B cell (primary cell): ENCODE results near the gene NHEJ1. TPM values are rescaled to one million over a fixed set of nuclear protein-coding genes. Genes with fewer than 3 reads are reported as not detected.

Experiments
- ATAC-seq: fragments of 200-7000 bp; cut with Tn5 transposase; one replicate; pipeline ENCODE4 v1.10.0; 2021; ENCODE audit warnings: low read depth, mild to moderate bottlenecking, moderate number of reproducible peaks, moderate library complexity
- CTCF ChIA-PET: fragments of 350-600 bp; sonication (Branson Sonifier 250); formaldehyde crosslinking; loops from one replicate; lab custom pipeline; 2021; ENCODE audit warnings: antibody characterized with exemption, inconsistent platforms; lab: Charles Lee
- POLR2A ChIA-PET: fragments of 350-600 bp; sonication (Branson Sonifier 250); formaldehyde crosslinking; loops from one replicate; lab custom pipeline; 2021; ENCODE audit warnings: antibody characterized with exemption; lab: Charles Lee
- DNase-seq: peaks from one replicate; pipeline ENCODE4 v3.0.0; 2013
- H2AFZ ChIP-seq: 2 replicates; pipeline ENCODE4 v1.6.1; 2012; ENCODE audit warnings: mild to moderate bottlenecking, low read depth, low read length; ENCODE audit not compliant: insufficient read depth, poor library complexity, severe bottlenecking
- H3K27ac ChIP-seq, 2 donors: 1 replicate in 1 of 2; 2 replicates in 1 of 2; pipeline ENCODE4 v1.5.1; 2012 to 2013; ENCODE audit warnings: low read length in 2 of 2, mild to moderate bottlenecking in 2 of 2, moderate library complexity in 1 of 2
- H3K27me3 ChIP-seq, 4 experiments: fragments of 200-600 bp in 1 of 4; sonication (generic) in 1 of 4; replicated peaks in 1 of 4; 1 replicate in 2 of 4; 2 replicates in 2 of 4; pipeline versions ENCODE4 v1.6.1 to v1.7.0; 2013 to 2016; ENCODE audit warnings: low read length in 3 of 4, mild to moderate bottlenecking in 2 of 4, mixed read lengths in 1 of 4, moderate library complexity in 1 of 4; ENCODE audit not compliant: insufficient read depth in 4 of 4, control insufficient read depth in 3 of 4; ENCODE audit errors: control extremely low read depth in 1 of 4
- H3K36me3 ChIP-seq, 2 experiments: replicated peaks in 1 of 2; 1 replicate in 1 of 2; 2 replicates in 1 of 2; pipeline versions ENCODE4 v1.6.1 to v1.7.1; 2013; ENCODE audit warnings: low read length in 1 of 2; ENCODE audit not compliant: insufficient read depth in 2 of 2, control insufficient read depth in 1 of 2; ENCODE audit errors: control extremely low read depth in 1 of 2, extremely low read depth in 1 of 2
- H3K4me1 ChIP-seq, 2 donors: fragments of 200-600 bp in 1 of 2; sonication (generic) in 1 of 2; 1 replicate in 1 of 2; 2 replicates in 1 of 2; pipeline versions ENCODE4 v1.5.1 to v1.6.1; 2013 to 2017; ENCODE audit warnings: low read length in 2 of 2; ENCODE audit not compliant: control insufficient read depth in 2 of 2, insufficient read depth in 2 of 2
- H3K4me2 ChIP-seq: replicated peaks from 2 replicates; pipeline ENCODE3; 2012; ENCODE audit warnings: mild to moderate bottlenecking, low read depth, low read length; ENCODE audit not compliant: poor library complexity, severe bottlenecking
- H3K4me3 ChIP-seq, 5 experiments: fragments of 200-600 bp in 1 of 5; sonication (generic) in 1 of 5; 1 replicate in 3 of 5; 2 replicates in 2 of 5; pipeline versions ENCODE4 v1.5.1 to v1.7.0; 2011 to 2016; ENCODE audit warnings: low read length in 4 of 5, mild to moderate bottlenecking in 4 of 5, low read depth in 2 of 5, control low read depth in 1 of 5, moderate library complexity in 1 of 5; ENCODE audit not compliant: insufficient read depth in 1 of 5; ENCODE audit errors: control extremely low read depth in 1 of 5, extremely low read depth in 1 of 5
- H3K79me2 ChIP-seq: fragments of 200-600 bp; sonication (generic); one replicate; pipeline ENCODE4 v1.6.0; 2016; ENCODE audit warnings: low read length; ENCODE audit not compliant: control insufficient read depth, insufficient read depth
- H3K9ac ChIP-seq: fragments of 200-600 bp; sonication (generic); 2 replicates; pipeline ENCODE4 v1.6.1; 2017; ENCODE audit warnings: mild to moderate bottlenecking, low read length, moderate library complexity
- H3K9me3 ChIP-seq, 3 donors: one replicate each; pipeline versions ENCODE4 v1.6.1 to v1.7.1; 2013; ENCODE audit warnings: low read length in 2 of 3; ENCODE audit not compliant: control insufficient read depth in 2 of 3, insufficient read depth in 1 of 3; ENCODE audit errors: control extremely low read depth in 1 of 3
- H4K20me1 ChIP-seq: 2 replicates; pipeline ENCODE4 v1.6.0; 2012; ENCODE audit warnings: mild to moderate bottlenecking, low read length; ENCODE audit not compliant: insufficient read depth, control insufficient read depth, poor library complexity, severe bottlenecking
- H3K27ac Mint-ChIP-seq: one replicate; pipeline ENCODE4 v1.8.0; 2021; ENCODE audit warnings: mixed read lengths
- H3K27me3 Mint-ChIP-seq: one replicate; pipeline ENCODE4 v1.8.0; 2021; ENCODE audit warnings: mixed read lengths
- H3K4me1 Mint-ChIP-seq: one replicate; pipeline ENCODE4 v1.8.0; 2021; ENCODE audit warnings: mixed read lengths
- H3K4me3 Mint-ChIP-seq: one replicate; pipeline ENCODE4 v1.8.0; 2021; ENCODE audit warnings: mixed read lengths
- H3K9me3 Mint-ChIP-seq: one replicate; pipeline ENCODE4 v1.8.0; 2022; ENCODE audit warnings: mixed read lengths; ENCODE audit not compliant: insufficient read depth
- CTCF ChIP-seq: fragments of 200-600 bp; IDR thresholded peaks from one replicate; pipeline ENCODE4 v1.8.0; 2022; ENCODE audit warnings: antibody characterized with exemption, mild to moderate bottlenecking
- EZH2 ChIP-seq: IDR thresholded peaks from 2 replicates; pipeline ENCODE4 v1.6.1; 2012; ENCODE audit warnings: borderline replicate concordance, low read depth, mild to moderate bottlenecking, moderate library complexity, low read length; ENCODE audit not compliant: insufficient read depth, poor library complexity, severe bottlenecking
- WGBS: methylation state at CpG from one replicate; pipeline ENCODE4 v1.1.5; 2013; ENCODE audit warnings: missing lambda C conversion rate; ENCODE audit not compliant: insufficient coverage; 5-methylcytosine and 5-hydroxymethylcytosine counted together
- intact Hi-C: fragments of 100-400 bp; cut with micrococcal nuclease; formaldehyde crosslinking; loops from one replicate; pipeline ENCODE4 v1.10.0; 2022
- polyA plus RNA-seq: library from polyadenylated mRNA; depleted of rRNA; stranded (reverse); fragments of >200 nt; gene quantifications from 2 replicates; pipeline ENCODE4 v1.2.3, GENCODE V29; 2012
- total RNA-seq, 2 donors: library from RNA; stranded (reverse); fragments of 120-200 nt in 1 of 2; gene quantifications; 1 replicate in 1 of 2; 2 replicates in 1 of 2; pipeline versions ENCODE4 v1.2.3 to v1.2.4, GENCODE V29; 2013 to 2022

NHEJ1 gene
- total and polyA plus RNA-seq, 2 donors (not counting 1 experiment from before 2014, with no cell fraction given): 14.9 to 25.0 TPM

- Histone ChIP-seq H4K20me1 (no peaks in the 10 kb centered on the region), H3K4me2 (no peak overlapping the region), H3K4me3 (no peak overlapping the region), H2AFZ (no peak overlapping the region), H3K27ac (no peak overlapping the region), H3K9ac (no peak overlapping the region), H3K9me3 (peaks cover 0 to 6% (median 0%) of the 10 kb centered on the region in 3 donors), H3K36me3 (no peaks in the 10 kb centered on the region), H3K4me1 (no peaks in the 10 kb centered on the region), H3K79me2 (no peaks in the 10 kb centered on the region), H3K27me3 (peaks cover 0 to 23% (median 3%) of the 10 kb centered on the region in 4 experiments)
- no peak overlapping the region for H3K4me3 Mint-ChIP-seq
- no peaks in the 10 kb centered on the region for H3K9me3 Mint-ChIP-seq
- peaks cover 47% of the 10 kb centered on the region for H3K27me3 Mint-ChIP-seq
- no peaks in the 10 kb centered on the region for H3K4me1 Mint-ChIP-seq
- TF ChIP-seq EZH2: no peak
- no peak for TF ChIP-seq CTCF
- no peak overlapping the region for H3K27ac Mint-ChIP-seq
- intact Hi-C loops: no loop called here
- WGBS: 92% methylated on average over 20 of the region's 21 CpGs
- ATAC-seq: no peak
- ChIA-PET POLR2A (no interaction called here), CTCF (interaction anchor here (0.9 to 6.4 kb wide), 11 partner anchors 9 to 155 kb away, joined by 3 to 99 read pairs (median 4); partner anchors contain the start of gene IHH)
- no peak for DNase-seq
Measured at GRCh38 chr2:219031005-219031738, 129.4 kb downstream of the NHEJ1 start.

GRCh38 chr2:219030177-219030940 lies 130.3 kb downstream of the NHEJ1 start:
- WGBS: 90% methylated on average over 14 of the region's 16 CpGs

More at GRCh38 chr2:219030177-219030940, 130.3 kb downstream of the NHEJ1 start:
- TF ChIP-seq CTCF: no peak
- no peak for TF ChIP-seq EZH2
- peaks cover 43% of the 10 kb centered on the region for H3K27me3 Mint-ChIP-seq
- ATAC-seq (no peak), DNase-seq (no peak)
- H3K27me3 ChIP-seq: peaks cover 0 to 20% (median 3%) of the 10 kb centered on the region in 4 experiments
- ChIA-PET POLR2A (no interaction called here), CTCF (interaction anchor here (0.5 to 6.4 kb wide), 29 partner anchors 9 to 499 kb away, joined by 3 to 99 read pairs (median 4); partner anchors contain the start of gene IHH)
- H3K4me3 ChIP-seq: no peak overlapping the region
- no peak overlapping the region for H2AFZ ChIP-seq
- no peak overlapping the region for H3K27ac Mint-ChIP-seq
- H3K36me3 ChIP-seq: no peaks in the 10 kb centered on the region
- no peak overlapping the region for H3K4me2 ChIP-seq
- no peak overlapping the region for H3K4me3 Mint-ChIP-seq
- no peak overlapping the region for H3K9ac ChIP-seq
- intact Hi-C loops: no loop called here
- no peak overlapping the region for H3K27ac ChIP-seq
- no peaks in the 10 kb centered on the region for H3K79me2 ChIP-seq
- H3K4me1 Mint-ChIP-seq: no peaks in the 10 kb centered on the region
- H3K9me3 Mint-ChIP-seq: no peaks in the 10 kb centered on the region
- no peaks in the 10 kb centered on the region for H4K20me1 ChIP-seq
- no peaks in the 10 kb centered on the region for H3K4me1 ChIP-seq
- peaks cover 0 to 6% (median 0%) of the 10 kb centered on the region in 3 donors for H3K9me3 ChIP-seq
